Myocyte (in vitro differentiated cells): Measurements from ENCODE around the gene PDCD7. TPM values are rescaled to one million over a fixed set of nuclear protein-coding genes. Genes with fewer than 3 reads are reported as not detected.

Source experiments
- DNase-seq: peaks from one replicate; pipeline ENCODE4 v3.0.0-alpha.2; 2012; ENCODE audit warnings: low read depth
- total RNA-seq: library from RNA; depleted of rRNA; stranded (reverse); fragments of >200 nt; gene quantifications from 2 replicates; pipeline ENCODE4 v1.2.3, GENCODE V29; 2014

The PDCD7 gene
- total RNA-seq, 1 donor from 2014 or later: 20.2 TPM

GRCh38 chr15:65092911-65093792, 40.5 kb downstream of the PDCD7 start:
- DNase-seq: no peak

- DNase-seq: no peak
Measured at GRCh38 chr15:65091946-65092770, 41.5 kb downstream of the PDCD7 start.

GRCh38 chr15:65089206-65089824, 44.3 kb downstream of the PDCD7 start:
- DNase-seq: no peak

- no peak for DNase-seq
Measured at GRCh38 chr15:65088643-65089021, 45.0 kb downstream of the PDCD7 start.

- DNase-seq: no peak
Measured at GRCh38 chr15:65087873-65088642, 45.5 kb downstream of the PDCD7 start.

GRCh38 chr15:65087411-65087810, 46.2 kb downstream of the PDCD7 start:
- DNase-seq: no peak

GRCh38 chr15:65086680-65087111, 46.9 kb downstream of the PDCD7 start:
- DNase-seq: no peak

GRCh38 chr15:65085990-65086679, 47.5 kb downstream of the PDCD7 start:
- DNase-seq: no peak

GRCh38 chr15:65085207-65085753, 48.3 kb downstream of the PDCD7 start:
- no peak for DNase-seq

- no peak for DNase-seq
Measured at GRCh38 chr15:65084500-65085206, 49.0 kb downstream of the PDCD7 start.

- no peak for DNase-seq
Measured at GRCh38 chr15:65083262-65083701, 50.3 kb downstream of the PDCD7 start.

- no peak for DNase-seq
Measured at GRCh38 chr15:65082303-65082953, 51.2 kb downstream of the PDCD7 start.

GRCh38 chr15:65081758-65082157, 51.9 kb downstream of the PDCD7 start:
- no peak for DNase-seq

GRCh38 chr15:65081270-65081669, 52.3 kb downstream of the PDCD7 start:
- DNase-seq: no peak

GRCh38 chr15:65079580-65079979, 54.0 kb downstream of the PDCD7 start:
- DNase-seq: no peak

- no peak for DNase-seq
Measured at GRCh38 chr15:65077981-65078352, 55.6 kb downstream of the PDCD7 start.

- no peak for DNase-seq
Measured at GRCh38 chr15:65077291-65077980, 56.2 kb downstream of the PDCD7 start.
